Right atrium auricular region (tissue), 2 donors: ENCODE measurements around the gene C2CD2. TPM values are rescaled to one million over a fixed set of nuclear protein-coding genes. Genes with fewer than 3 reads are reported as not detected.

Experiments
- DNase-seq: peaks from one replicate; pipeline ENCODE4 v3.0.0-alpha.2; 2019; ENCODE audit warnings: low spot score
- H3K27ac ChIP-seq, 2 donors: fragments of 200-600 bp; sonication (generic); 1 replicate in 1 of 2; 2 replicates in 1 of 2; pipeline ENCODE4 v1.5.1; 2016 to 2019
- H3K27me3 ChIP-seq, 2 donors: fragments of 200-600 bp; sonication (generic); one replicate each; pipeline versions ENCODE4 v1.5.1 to v1.6.0; 2017 to 2019
- H3K36me3 ChIP-seq: fragments of 200-600 bp; sonication (generic); one replicate; pipeline ENCODE4 v1.5.1; 2016
- H3K4me1 ChIP-seq, 2 donors: fragments of 200-600 bp; sonication (generic); one replicate each; pipeline versions ENCODE4 v1.5.1 to v1.6.0; 2017 to 2019
- H3K4me3 ChIP-seq, 2 donors: fragments of 200-600 bp; sonication (generic); 1 replicate in 1 of 2; 2 replicates in 1 of 2; pipeline ENCODE4 v1.5.1; 2017 to 2019; ENCODE audit warnings: mild to moderate bottlenecking in 1 of 2, moderate library complexity in 1 of 2
- H3K9me3 ChIP-seq, 2 donors: fragments of 200-600 bp; sonication (generic); one replicate each; pipeline ENCODE4 v1.5.1; 2019
- CTCF ChIP-seq, 2 donors: fragments of 200-600 bp; sonication (generic); IDR thresholded peaks; one replicate each; pipeline ENCODE4 v1.5.1; 2019; ENCODE audit warnings: antibody characterized with exemption in 2 of 2
- total RNA-seq, 2 donors: library from RNA; depleted of rRNA; stranded (reverse); fragments of >200 nt; gene quantifications; one replicate each; pipeline ENCODE4 v1.1.0, GENCODE V29; 2016

Gene C2CD2
- total RNA-seq, 2 donors from 2014 or later, result 8.6 to 9.1 TPM

- H3K27ac ChIP-seq, result no peak overlapping the region
- peaks cover 20% of the 10 kb centered on the region for H3K36me3 ChIP-seq
- no peaks in the 10 kb centered on the region for H3K27me3 ChIP-seq
- no peaks in the 10 kb centered on the region for H3K9me3 ChIP-seq
- no peak overlapping the region for H3K4me3 ChIP-seq
- TF ChIP-seq CTCF (IDR thresholded peaks at IDR 0.05), result no peak
- DNase-seq, result no peak
- H3K4me1 ChIP-seq, result peaks cover 0 to 8% of the 10 kb centered on the region in 2 donors
Measured at GRCh38 chr21:41917531-41917930, 36.3 kb downstream of the C2CD2 start.

- H3K27ac ChIP-seq, result no peak overlapping the region
Measured at GRCh38 chr21:41916888-41917433, 36.9 kb downstream of the C2CD2 start.

GRCh38 chr21:41914965-41915364 is 38.9 kb downstream of the C2CD2 start:
- no peaks in the 10 kb centered on the region for H3K27me3 ChIP-seq
- H3K4me3 ChIP-seq, result no peak overlapping the region
- TF ChIP-seq CTCF (IDR thresholded peaks at IDR 0.05), result no peak
- peaks cover 26% of the 10 kb centered on the region for H3K36me3 ChIP-seq
- H3K9me3 ChIP-seq, result no peaks in the 10 kb centered on the region
- H3K27ac ChIP-seq, result no peak overlapping the region
- DNase-seq, result no peak
- no peaks in the 10 kb centered on the region for H3K4me1 ChIP-seq

More at GRCh38 chr21:41916888-41917433, 36.9 kb downstream of the C2CD2 start:
- H3K27me3 ChIP-seq, result no peaks in the 10 kb centered on the region
- DNase-seq, result no peak
- no peak for TF ChIP-seq CTCF (IDR thresholded peaks at IDR 0.05)
- no peak overlapping the region for H3K4me3 ChIP-seq
- peaks cover 0 to 7% of the 10 kb centered on the region in 2 donors for H3K4me1 ChIP-seq
- no peaks in the 10 kb centered on the region for H3K9me3 ChIP-seq
- H3K36me3 ChIP-seq, result peaks cover 21% of the 10 kb centered on the region

GRCh38 chr21:41914358-41914757 is 39.5 kb downstream of the C2CD2 start:
- no peaks in the 10 kb centered on the region for H3K27me3 ChIP-seq
- TF ChIP-seq CTCF (IDR thresholded peaks at IDR 0.05), result no peak
- no peak overlapping the region for H3K27ac ChIP-seq
- DNase-seq, result no peak
- no peaks in the 10 kb centered on the region for H3K4me1 ChIP-seq
- peaks cover 28% of the 10 kb centered on the region for H3K36me3 ChIP-seq
- no peak overlapping the region for H3K4me3 ChIP-seq
- no peaks in the 10 kb centered on the region for H3K9me3 ChIP-seq

GRCh38 chr21:41913230-41913629 is 40.6 kb downstream of the C2CD2 start:
- H3K9me3 ChIP-seq, result no peaks in the 10 kb centered on the region
- H3K4me3 ChIP-seq, result no peak overlapping the region
- DNase-seq, result no peak
- peaks cover 32% of the 10 kb centered on the region for H3K36me3 ChIP-seq
- H3K27ac ChIP-seq, result no peak overlapping the region
- no peak for TF ChIP-seq CTCF (IDR thresholded peaks at IDR 0.05)
- no peaks in the 10 kb centered on the region for H3K4me1 ChIP-seq
- no peaks in the 10 kb centered on the region for H3K27me3 ChIP-seq

GRCh38 chr21:41908829-41909228 is 45.0 kb downstream of the C2CD2 start:
- no peaks in the 10 kb centered on the region for H3K9me3 ChIP-seq
- no peak for TF ChIP-seq CTCF (IDR thresholded peaks at IDR 0.05)
- H3K36me3 ChIP-seq, result peaks cover 41% of the 10 kb centered on the region
- no peaks in the 10 kb centered on the region for H3K4me1 ChIP-seq
- no peak overlapping the region for H3K27ac ChIP-seq
- no peak overlapping the region for H3K4me3 ChIP-seq
- no peak for DNase-seq
- H3K27me3 ChIP-seq, result no peaks in the 10 kb centered on the region
